ENCODE data around the gene HBZ. TPM values are rescaled to one million over a fixed set of nuclear protein-coding genes. Genes with fewer than 3 reads are reported as not detected.
"Not testable (repeated sequence)": the region's sequence is repeated elsewhere in the genome, so short reads cannot be mapped to it uniquely, and the experiment has no call there.

Gene HBZ
- total and polyA plus RNA-seq, 8 donors = 0.52 to 8.7 (median 4.2) TPM; not detected in 2

DNA sequence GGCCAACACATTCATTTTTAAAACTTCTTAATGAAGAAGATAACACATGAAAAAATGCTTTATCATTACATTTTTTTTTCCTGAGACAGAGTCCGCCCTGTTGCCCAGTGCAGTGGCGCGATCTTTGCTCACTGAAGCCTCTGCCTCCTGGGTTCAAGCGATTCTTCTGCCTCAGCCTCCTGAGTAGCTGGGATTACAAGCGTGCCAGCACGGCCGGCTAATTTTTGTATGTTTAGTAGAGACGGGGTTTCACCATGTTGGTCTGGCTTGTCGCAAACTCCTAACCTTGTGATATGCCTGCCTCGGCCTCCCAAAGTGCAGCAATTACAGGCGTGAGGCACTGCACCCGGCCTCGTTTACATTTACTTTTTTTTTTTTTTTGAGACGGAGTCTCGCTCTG is 41.0 kb downstream of the HBZ start:
- Histone ChIP-seq H3K27me3 (no peaks in the 10 kb centered on the region), H3K36me3 (peaks cover 0 to 100% of the 10 kb centered on the region in 2 donors)
- intact Hi-C loops (cut with DNase I) = no loop called here

DNA sequence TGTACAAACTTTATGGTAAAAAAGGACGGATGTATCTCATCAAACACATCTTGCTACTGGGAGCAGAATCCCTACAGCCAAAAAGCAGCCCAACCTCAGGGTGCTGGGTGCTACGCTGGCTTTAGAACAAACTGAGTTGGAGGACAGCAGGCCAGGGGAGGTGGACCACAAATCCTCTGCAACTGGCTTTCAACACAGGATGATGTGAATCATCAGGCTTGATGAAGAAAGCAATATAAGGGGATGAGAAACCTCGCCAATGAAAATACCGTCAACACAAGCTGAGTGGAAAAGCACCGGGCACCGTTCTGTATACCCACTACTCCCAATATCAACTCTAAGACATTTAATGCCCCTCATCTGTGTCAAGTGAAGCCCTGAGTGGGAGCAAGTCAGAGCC is 42.1 kb downstream of the HBZ start:
- H3K36me3 ChIP-seq = peaks cover 0 to 100% of the 10 kb centered on the region in 2 donors
- H3K27me3 ChIP-seq = no peaks in the 10 kb centered on the region
- no peaks in the 10 kb centered on the region for H3K4me1 ChIP-seq
- TF ChIP-seq, protein P1, sequence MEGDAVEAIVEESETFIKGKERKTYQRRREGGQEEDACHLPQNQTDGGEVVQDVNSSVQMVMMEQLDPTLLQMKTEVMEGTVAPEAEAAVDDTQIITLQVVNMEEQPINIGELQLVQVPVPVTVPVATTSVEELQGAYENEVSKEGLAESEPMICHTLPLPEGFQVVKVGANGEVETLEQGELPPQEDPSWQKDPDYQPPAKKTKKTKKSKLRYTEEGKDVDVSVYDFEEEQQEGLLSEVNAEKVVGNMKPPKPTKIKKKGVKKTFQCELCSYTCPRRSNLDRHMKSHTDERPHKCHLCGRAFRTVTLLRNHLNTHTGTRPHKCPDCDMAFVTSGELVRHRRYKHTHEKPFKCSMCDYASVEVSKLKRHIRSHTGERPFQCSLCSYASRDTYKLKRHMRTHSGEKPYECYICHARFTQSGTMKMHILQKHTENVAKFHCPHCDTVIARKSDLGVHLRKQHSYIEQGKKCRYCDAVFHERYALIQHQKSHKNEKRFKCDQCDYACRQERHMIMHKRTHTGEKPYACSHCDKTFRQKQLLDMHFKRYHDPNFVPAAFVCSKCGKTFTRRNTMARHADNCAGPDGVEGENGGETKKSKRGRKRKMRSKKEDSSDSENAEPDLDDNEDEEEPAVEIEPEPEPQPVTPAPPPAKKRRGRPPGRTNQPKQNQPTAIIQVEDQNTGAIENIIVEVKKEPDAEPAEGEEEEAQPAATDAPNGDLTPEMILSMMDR (IDR thresholded peaks at IDR 0.05) = no peak
- DNase-seq (no peak), ATAC-seq (no peak)
- H3K9me3 ChIP-seq = no peaks in the 10 kb centered on the region
- no peak overlapping the region for H3K4me3 ChIP-seq
- intact Hi-C loops (cut with DNase I) = no loop called here
- no peak overlapping the region for H3K27ac ChIP-seq

More for the DNA sequence above, 41.0 kb downstream of the HBZ start:
- Histone ChIP-seq H3K27ac (no peak overlapping the region), H3K9me3 (no peaks in the 10 kb centered on the region), H3K4me1 (no peaks in the 10 kb centered on the region), H3K4me3 (no peak overlapping the region)
- DNase-seq = no peak
- ATAC-seq = no peak
- TF ChIP-seq, protein P1 (IDR thresholded peaks at IDR 0.05) = no peak

DNA sequence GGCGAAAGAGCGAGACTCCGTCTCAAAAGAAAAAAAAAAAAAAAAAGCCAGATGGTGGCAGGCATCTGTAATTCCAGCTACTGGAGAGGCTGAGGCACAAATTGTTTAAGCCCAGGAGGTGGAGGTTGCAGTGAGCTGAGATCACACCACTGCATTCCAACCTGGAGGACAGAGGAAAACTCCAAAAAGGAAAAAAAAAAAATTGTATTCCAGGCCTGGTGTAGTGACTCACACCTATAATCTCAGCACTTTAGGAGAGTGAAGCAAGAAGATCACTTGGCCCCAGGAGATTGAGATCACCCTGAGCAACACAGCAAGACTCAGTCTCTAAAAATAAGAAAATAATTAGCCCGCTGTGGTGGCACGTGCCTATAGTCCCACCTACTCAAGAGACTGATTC is 47.9 kb downstream of the HBZ start:
- intact Hi-C loops (cut with DNase I) = no loop called here
- DNase-seq (no peak), ATAC-seq (no peak)
- Histone ChIP-seq H3K27me3 (no peaks in the 10 kb centered on the region), H3K27ac (no peak overlapping the region), H3K36me3 (peaks cover 0 to 97% of the 10 kb centered on the region in 2 donors), H3K4me3 (no peak overlapping the region), H3K4me1 (no peaks in the 10 kb centered on the region), H3K9me3 (no peaks in the 10 kb centered on the region)
- TF ChIP-seq, protein P1 (IDR thresholded peaks at IDR 0.05) = no peak

DNA sequence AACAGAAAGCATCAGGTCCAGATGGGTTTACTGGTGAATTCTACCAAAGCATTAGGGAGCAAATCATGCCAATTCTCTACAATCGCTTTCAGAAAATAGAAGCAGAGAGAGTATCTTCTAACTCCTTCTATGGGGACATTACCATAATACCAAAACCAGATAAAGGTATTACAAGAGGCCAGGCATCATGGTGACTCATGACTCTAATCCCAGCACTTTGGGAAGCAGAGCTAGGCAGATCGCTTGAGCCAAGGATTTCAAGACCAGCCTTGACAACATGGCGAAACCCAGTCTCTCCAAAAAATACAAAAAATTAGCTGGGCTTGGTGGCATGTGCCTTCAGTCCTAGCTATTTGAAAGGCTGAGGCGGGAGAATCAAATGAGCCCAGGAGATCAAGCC is 50.8 kb downstream of the HBZ start:
- Histone ChIP-seq H3K27me3 (no peaks in the 10 kb centered on the region), H3K36me3 (peaks cover 0 to 97% of the 10 kb centered on the region in 2 donors), H3K4me3 (no peak overlapping the region), H3K27ac (no peak overlapping the region), H3K4me1 (no peaks in the 10 kb centered on the region), H3K9me3 (no peaks in the 10 kb centered on the region)
- ATAC-seq (no peak), DNase-seq (no peak)
- TF ChIP-seq, protein P1 (IDR thresholded peaks at IDR 0.05) = no peak
- intact Hi-C loops (cut with DNase I) = no loop called here

DNA sequence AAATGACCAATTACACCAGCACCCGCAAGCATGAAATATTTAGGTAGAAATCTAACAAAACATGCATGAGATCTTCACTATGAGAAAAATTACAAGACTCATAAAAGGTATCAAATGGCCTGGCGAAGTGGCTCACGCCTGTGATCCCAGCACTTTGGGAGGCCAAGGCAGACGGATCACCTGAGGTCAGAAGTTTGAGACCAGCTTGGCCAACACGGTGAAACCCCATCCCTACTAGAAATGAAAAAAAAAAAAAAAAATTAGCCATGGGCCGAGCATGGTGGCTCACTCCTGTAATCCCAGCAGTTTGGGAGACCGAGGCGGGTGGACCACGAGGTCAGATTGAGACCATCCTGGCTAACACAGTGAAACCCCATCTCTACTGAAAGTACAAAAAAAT is 51.6 kb downstream of the HBZ start:
- H3K4me1 ChIP-seq; ATAC-seq; H3K9me3 ChIP-seq; H3K27ac ChIP-seq; DNase-seq; intact Hi-C loops (cut with DNase I); H3K4me3 ChIP-seq; H3K27me3 ChIP-seq: not testable (repeated sequence)
- H3K36me3 ChIP-seq = peaks cover 0 to 97% of the 10 kb centered on the region in 2 donors

Other genes with a start within 250 kb of the HBZ start
- gene POLR3K, start 99.0 kb upstream of the HBZ start, total RNA-seq = 10 to 100 TPM; 12.6 to 13.4 TPM
- gene POLR3K, start 99.0 kb upstream of the HBZ start, polyA plus RNA-seq (ENCODE audit: insufficient read length in 6 of 6) = 10 to 100 TPM in 5 of 6 donors, 1 to 10 TPM in 1; 9.6 to 12.1 (median 10.6) TPM
- 10 to 100 TPM; 19.1 to 22.2 TPM for gene SNRNP25, start 98.8 kb upstream of the HBZ start, total RNA-seq
- 10 to 100 TPM; 33.5 to 51.5 (median 40.6) TPM for gene SNRNP25, start 98.8 kb upstream of the HBZ start, polyA plus RNA-seq (ENCODE audit: insufficient read length in 6 of 6)
- 10 to 100 TPM; 33.4 to 45.0 TPM for gene RHBDF1, start 80.0 kb upstream of the HBZ start, total RNA-seq
- gene RHBDF1, start 80.0 kb upstream of the HBZ start, polyA plus RNA-seq (ENCODE audit: insufficient read length in 6 of 6) = 10 to 100 TPM; 34.7 to 50.0 (median 39.7) TPM
- 10 to 100 TPM; 46.3 to 47.6 TPM for gene MPG, start 74.4 kb upstream of the HBZ start, total RNA-seq
- gene MPG, start 74.4 kb upstream of the HBZ start, polyA plus RNA-seq (ENCODE audit: insufficient read length in 6 of 6) = 10 to 100 TPM; 22.2 to 35.9 (median 24.8) TPM
- gene NPRL3, start 14.0 kb upstream of the HBZ start, total RNA-seq = 10 to 100 TPM; 29.5 to 39.5 TPM
- gene NPRL3, start 14.0 kb upstream of the HBZ start, polyA plus RNA-seq (ENCODE audit: insufficient read length in 6 of 6) = 10 to 100 TPM; 29.3 to 35.1 (median 33.4) TPM
- gene HBM, start 13.3 kb downstream of the HBZ start, total RNA-seq = not detected
- 10 to 100 TPM in 2 of 6 donors, 1 to 10 TPM in 4; 2.8 to 12.6 (median 6.9) TPM for gene HBM, start 13.3 kb downstream of the HBZ start, polyA plus RNA-seq (ENCODE audit: insufficient read length in 6 of 6)
- 100 to 1,000 TPM; 142 to 149 TPM for gene HBA2, start 20.2 kb downstream of the HBZ start, total RNA-seq
- 1,000 to 10,000 TPM in 5 of 6 donors, 100 to 1,000 TPM in 1; 922 to 5,766 (median 2,352) TPM for gene HBA2, start 20.2 kb downstream of the HBZ start, polyA plus RNA-seq (ENCODE audit: insufficient read length in 6 of 6)
- 100 to 1,000 TPM; 159 to 211 TPM for gene HBA1, start 24.0 kb downstream of the HBZ start, total RNA-seq
- 1,000 to 10,000 TPM in 4 of 6 donors, 100 to 1,000 TPM in 2; 599 to 3,734 (median 1,618) TPM for gene HBA1, start 24.0 kb downstream of the HBZ start, polyA plus RNA-seq (ENCODE audit: insufficient read length in 6 of 6)
- gene HBQ1, start 27.8 kb downstream of the HBZ start, total RNA-seq = not detected
- gene HBQ1, start 27.8 kb downstream of the HBZ start, polyA plus RNA-seq (ENCODE audit: insufficient read length in 6 of 6) = 1 to 10 TPM in 3 of 6 donors, under 1 TPM in 3; 0.42 to 1.8 (median 1.1) TPM
- 10 to 100 TPM; 55.5 to 62.7 TPM for gene LUC7L, start 76.8 kb downstream of the HBZ start, total RNA-seq
- 100 to 1,000 TPM; 108 to 173 (median 149) TPM for gene LUC7L, start 76.8 kb downstream of the HBZ start, polyA plus RNA-seq (ENCODE audit: insufficient read length in 6 of 6)
- gene FAM234A, start 82.2 kb downstream of the HBZ start, total RNA-seq = 10 to 100 TPM; 63.5 to 92.6 TPM
- 10 to 100 TPM; 49.7 to 61.5 (median 55.5) TPM for gene FAM234A, start 82.2 kb downstream of the HBZ start, polyA plus RNA-seq (ENCODE audit: insufficient read length in 6 of 6)
- 1 to 10 TPM; 3.9 to 8.3 TPM for gene RGS11, start 123.3 kb downstream of the HBZ start, total RNA-seq
- gene RGS11, start 123.3 kb downstream of the HBZ start, polyA plus RNA-seq (ENCODE audit: insufficient read length in 6 of 6) = 1 to 10 TPM; 1.8 to 6.0 (median 3.7) TPM
- 1 to 10 TPM; 1.0 to 1.1 TPM for gene ARHGDIG, start 127.9 kb downstream of the HBZ start, total RNA-seq
- 1 to 10 TPM in 2 of 6 donors, under 1 TPM in 3, not detected in 1; 0.52 to 2.6 (median 0.97) TPM for gene ARHGDIG, start 127.9 kb downstream of the HBZ start, polyA plus RNA-seq (ENCODE audit: insufficient read length in 6 of 6)
- under 1 TPM; 0.32 to 0.60 TPM for gene PDIA2, start 130.5 kb downstream of the HBZ start, total RNA-seq
- gene PDIA2, start 130.5 kb downstream of the HBZ start, polyA plus RNA-seq (ENCODE audit: insufficient read length in 6 of 6) = 1 to 10 TPM in 1 of 6 donors, under 1 TPM in 5; 0.29 to 1.2 (median 0.67) TPM
- 10 to 100 TPM; 21.7 to 22.7 TPM for gene AXIN1, start 200.1 kb downstream of the HBZ start, total RNA-seq
- gene AXIN1, start 200.1 kb downstream of the HBZ start, polyA plus RNA-seq (ENCODE audit: insufficient read length in 6 of 6) = 10 to 100 TPM; 14.0 to 23.4 (median 17.5) TPM
- gene MRPL28, start 217.9 kb downstream of the HBZ start, total RNA-seq = 10 to 100 TPM; 45.4 to 48.1 TPM
- 10 to 100 TPM; 39.6 to 59.4 (median 48.5) TPM for gene MRPL28, start 217.9 kb downstream of the HBZ start, polyA plus RNA-seq (ENCODE audit: insufficient read length in 6 of 6)
- gene PGAP6, start 229.3 kb downstream of the HBZ start, total RNA-seq = 10 to 100 TPM; 76.3 to 88.4 TPM
- gene PGAP6, start 229.3 kb downstream of the HBZ start, polyA plus RNA-seq (ENCODE audit: insufficient read length in 6 of 6) = 10 to 100 TPM; 37.3 to 52.8 (median 41.8) TPM
- gene NME4, start 244.6 kb downstream of the HBZ start, total RNA-seq = 10 to 100 TPM; 72.3 to 78.1 TPM
- gene NME4, start 244.6 kb downstream of the HBZ start, polyA plus RNA-seq (ENCODE audit: insufficient read length in 6 of 6) = 100 to 1,000 TPM; 149 to 199 (median 168) TPM
- gene DECR2, start 249.2 kb downstream of the HBZ start, total RNA-seq = 10 to 100 TPM; 14.4 to 17.1 TPM
- gene DECR2, start 249.2 kb downstream of the HBZ start, polyA plus RNA-seq (ENCODE audit: insufficient read length in 6 of 6) = 10 to 100 TPM; 10.3 to 25.1 (median 16.7) TPM